Bronchial epithelial cell (primary cell): ENCODE results near the gene GPR143. TPM values are rescaled to one million over a fixed set of nuclear protein-coding genes. Genes with fewer than 3 reads are reported as not detected.

Source experiments
- DNase-seq: peaks from one replicate; pipeline ENCODE4 v3.0.0-alpha.2; 2010; ENCODE audit warnings: low read depth
- FAIRE-seq: peaks from 2 replicates; lab custom pipeline; 2011; peaks lifted over from hg19 to GRCh38; lab: Jason Lieb, UNC
- H3K27me3 ChIP-seq: 2 replicates; pipeline ENCODE4 v1.5.1; 2011; ENCODE audit warnings: low read length; ENCODE audit not compliant: control insufficient read depth, insufficient read depth
- H3K36me3 ChIP-seq: 2 replicates; pipeline ENCODE4 v1.5.1; 2011; ENCODE audit warnings: low read length; ENCODE audit not compliant: control insufficient read depth, insufficient read depth
- H3K4me3 ChIP-seq: 2 replicates; pipeline ENCODE4 v1.5.1; 2011; ENCODE audit warnings: mild to moderate bottlenecking, low read depth, low read length, control low read depth
- total RNA-seq: library from RNA; depleted of rRNA; stranded (reverse); fragments of >200 nt; gene quantifications from 2 replicates; pipeline ENCODE4 v1.2.1, GENCODE V29; 2014
- TF ChIP-seq, protein P1 (sequence below): IDR thresholded peaks from 2 replicates; pipeline ENCODE4 v1.5.1; 2011; ENCODE audit warnings: mild to moderate bottlenecking, moderate library complexity, low read length, control low read depth, inconsistent platforms; ENCODE audit not compliant: insufficient read depth, severe bottlenecking

The GPR143 gene
- total RNA-seq, 1 donor from 2014 or later = 0.79 TPM

DNA sequence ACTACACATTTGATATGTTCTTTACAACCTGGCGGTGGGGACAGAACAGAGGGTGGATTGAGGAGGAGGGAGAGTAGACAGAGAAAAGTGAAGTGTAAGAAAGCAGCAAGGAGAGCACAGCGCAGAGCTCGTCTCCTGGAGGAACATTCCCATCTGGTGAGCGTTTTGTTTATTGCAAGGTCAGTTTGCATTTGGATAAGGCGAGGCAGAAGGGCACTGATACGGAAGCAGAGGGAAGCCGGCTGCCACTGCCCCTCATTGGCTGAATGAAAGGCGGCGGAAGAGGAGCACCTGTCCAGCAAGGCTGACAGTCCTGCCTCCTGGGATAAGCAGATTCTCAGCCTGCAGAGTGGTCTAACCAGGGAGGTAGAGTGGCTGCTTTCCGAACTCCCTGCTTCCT, 83.2 kb downstream of the GPR143 start:
- TF ChIP-seq, protein P1, sequence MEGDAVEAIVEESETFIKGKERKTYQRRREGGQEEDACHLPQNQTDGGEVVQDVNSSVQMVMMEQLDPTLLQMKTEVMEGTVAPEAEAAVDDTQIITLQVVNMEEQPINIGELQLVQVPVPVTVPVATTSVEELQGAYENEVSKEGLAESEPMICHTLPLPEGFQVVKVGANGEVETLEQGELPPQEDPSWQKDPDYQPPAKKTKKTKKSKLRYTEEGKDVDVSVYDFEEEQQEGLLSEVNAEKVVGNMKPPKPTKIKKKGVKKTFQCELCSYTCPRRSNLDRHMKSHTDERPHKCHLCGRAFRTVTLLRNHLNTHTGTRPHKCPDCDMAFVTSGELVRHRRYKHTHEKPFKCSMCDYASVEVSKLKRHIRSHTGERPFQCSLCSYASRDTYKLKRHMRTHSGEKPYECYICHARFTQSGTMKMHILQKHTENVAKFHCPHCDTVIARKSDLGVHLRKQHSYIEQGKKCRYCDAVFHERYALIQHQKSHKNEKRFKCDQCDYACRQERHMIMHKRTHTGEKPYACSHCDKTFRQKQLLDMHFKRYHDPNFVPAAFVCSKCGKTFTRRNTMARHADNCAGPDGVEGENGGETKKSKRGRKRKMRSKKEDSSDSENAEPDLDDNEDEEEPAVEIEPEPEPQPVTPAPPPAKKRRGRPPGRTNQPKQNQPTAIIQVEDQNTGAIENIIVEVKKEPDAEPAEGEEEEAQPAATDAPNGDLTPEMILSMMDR = no peak
- H3K27me3 ChIP-seq = no peaks in the 10 kb centered on the region
- DNase-seq = no peak
- peak; percentile 50 for FAIRE-seq
- no peaks in the 10 kb centered on the region for H3K36me3 ChIP-seq
- H3K4me3 ChIP-seq = no peak overlapping the region

DNA sequence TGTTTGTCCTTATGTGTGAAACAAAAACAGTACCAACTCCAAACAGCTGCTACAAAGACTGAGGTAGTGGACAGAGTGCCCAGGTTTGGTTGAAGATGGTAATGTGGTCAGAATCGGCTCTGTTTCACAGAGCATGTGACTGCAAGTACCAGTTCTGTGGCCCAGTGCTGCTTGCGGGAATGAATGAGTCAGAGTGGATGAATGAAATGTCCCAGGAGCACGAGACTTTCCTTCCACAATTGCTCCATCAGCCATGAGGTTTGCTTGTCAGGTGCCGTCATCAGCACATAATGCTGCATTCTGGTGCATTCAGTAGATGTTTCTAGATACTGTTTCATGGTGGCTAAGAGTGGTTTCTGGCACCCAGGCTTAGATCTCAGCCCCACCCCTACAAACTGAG, 84.2 kb downstream of the GPR143 start:
- DNase-seq = peak; percentile 32
- peak; percentile 75 for FAIRE-seq
- no peak overlapping the region for H3K4me3 ChIP-seq
- TF ChIP-seq, protein P1 = no peak
- H3K36me3 ChIP-seq = no peaks in the 10 kb centered on the region
- no peaks in the 10 kb centered on the region for H3K27me3 ChIP-seq

- TF ChIP-seq, protein P1 = no peak
- no peaks in the 10 kb centered on the region for H3K27me3 ChIP-seq
- FAIRE-seq (no peak), DNase-seq (no peak)
- no peak overlapping the region for H3K4me3 ChIP-seq
- H3K36me3 ChIP-seq = no peaks in the 10 kb centered on the region
Measured at GRCh38 chrX:9681011-9681410, 84.6 kb downstream of the GPR143 start.

- DNase-seq = no peak
- TF ChIP-seq, protein P1 = no peak
- Histone ChIP-seq H3K27me3 (no peaks in the 10 kb centered on the region), H3K36me3 (no peaks in the 10 kb centered on the region), H3K4me3 (no peak overlapping the region)
- FAIRE-seq = no peak
Measured at GRCh38 chrX:9678215-9678965, 87.3 kb downstream of the GPR143 start.

DNA sequence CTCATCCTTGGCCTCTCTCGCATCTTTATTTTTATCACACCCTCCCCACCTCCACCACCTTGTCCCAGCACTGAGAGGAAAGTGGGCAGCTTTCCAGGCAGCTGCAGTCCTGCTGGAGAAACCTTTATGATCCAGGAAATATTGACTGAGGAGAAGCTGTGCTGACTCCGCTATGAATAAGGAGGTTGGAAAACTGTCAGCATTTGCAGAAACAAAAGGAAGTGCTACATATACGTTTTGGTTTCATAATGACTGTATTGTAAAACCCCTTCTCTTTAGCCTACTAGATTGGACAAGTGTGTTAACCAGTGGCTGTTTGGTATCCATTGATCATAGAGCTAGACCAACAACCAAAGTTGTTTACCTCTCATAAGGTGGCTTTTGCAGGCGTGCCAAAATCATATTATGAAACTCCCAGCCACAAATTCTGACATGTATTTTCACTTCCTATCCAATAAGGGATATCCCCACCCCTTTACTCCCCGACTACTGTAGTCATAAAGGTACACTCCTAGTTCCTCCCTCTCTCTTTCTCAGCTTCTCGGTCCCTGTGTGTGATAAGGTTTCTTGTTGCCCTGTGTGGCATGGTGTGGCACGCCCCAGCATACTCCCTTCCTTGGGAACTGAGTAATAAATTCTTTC, 88.4 kb downstream of the GPR143 start:
- no peaks in the 10 kb centered on the region for H3K27me3 ChIP-seq
- DNase-seq (peak; percentile 65), FAIRE-seq (no peak)
- no peaks in the 10 kb centered on the region for H3K36me3 ChIP-seq
- TF ChIP-seq, protein P1 = no peak
- no peak overlapping the region for H3K4me3 ChIP-seq
